ENCODE measurements around the gene FLNB.

FLNB gene

GRCh38 chr3:58173029-58173668 is 164.9 kb downstream of the FLNB start:
- no peak for DNase-seq

DNA sequence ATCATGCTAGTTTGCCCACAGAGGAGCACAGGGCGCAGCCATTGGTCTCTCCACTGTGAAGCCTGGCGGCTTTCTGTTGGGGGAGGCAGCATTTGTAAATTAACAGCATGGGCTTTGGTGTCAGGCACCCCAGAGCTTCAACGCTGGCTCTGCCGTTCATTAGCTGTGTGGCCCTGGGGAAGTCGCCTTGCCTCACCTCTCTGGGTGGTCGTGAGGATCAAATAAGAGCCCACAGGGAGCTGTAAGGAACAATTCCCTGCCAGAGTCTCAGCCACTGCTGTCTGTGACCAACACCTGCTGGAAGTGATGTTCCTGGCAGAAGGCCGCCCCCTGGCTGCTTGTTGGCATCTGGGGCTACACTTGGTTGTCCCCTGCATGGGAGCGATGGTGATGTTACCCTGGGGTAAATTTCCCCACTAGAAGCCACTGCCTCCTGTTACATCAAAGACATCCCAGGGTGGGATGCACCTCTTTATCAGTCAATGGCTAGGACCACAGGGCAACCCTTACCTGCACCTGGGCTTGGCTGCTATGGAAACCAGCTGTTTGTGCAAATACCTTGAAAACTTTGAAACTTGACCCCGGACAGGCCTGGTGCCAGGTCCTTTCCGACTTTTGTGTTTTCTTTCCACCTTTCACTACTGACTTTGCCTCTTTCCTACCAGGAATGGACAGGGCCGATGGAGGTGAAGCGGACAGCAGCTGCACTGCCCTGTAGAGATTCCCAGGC is 165.6 kb downstream of the FLNB start:
- DNase-seq = no peak

DNA sequence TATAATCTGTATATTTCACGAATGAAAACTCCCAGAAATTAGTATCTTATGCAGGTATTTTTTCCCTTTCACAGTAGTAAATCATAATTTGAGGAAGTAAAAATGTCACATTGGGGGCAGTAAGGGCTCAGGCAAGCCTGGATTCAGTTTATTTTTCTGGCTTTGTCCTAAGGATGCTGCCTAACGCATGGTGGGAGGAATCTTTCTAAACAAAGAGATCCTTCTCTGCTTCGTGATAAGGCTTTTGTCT is 166.9 kb downstream of the FLNB start:
- DNase-seq = no peak

DNA sequence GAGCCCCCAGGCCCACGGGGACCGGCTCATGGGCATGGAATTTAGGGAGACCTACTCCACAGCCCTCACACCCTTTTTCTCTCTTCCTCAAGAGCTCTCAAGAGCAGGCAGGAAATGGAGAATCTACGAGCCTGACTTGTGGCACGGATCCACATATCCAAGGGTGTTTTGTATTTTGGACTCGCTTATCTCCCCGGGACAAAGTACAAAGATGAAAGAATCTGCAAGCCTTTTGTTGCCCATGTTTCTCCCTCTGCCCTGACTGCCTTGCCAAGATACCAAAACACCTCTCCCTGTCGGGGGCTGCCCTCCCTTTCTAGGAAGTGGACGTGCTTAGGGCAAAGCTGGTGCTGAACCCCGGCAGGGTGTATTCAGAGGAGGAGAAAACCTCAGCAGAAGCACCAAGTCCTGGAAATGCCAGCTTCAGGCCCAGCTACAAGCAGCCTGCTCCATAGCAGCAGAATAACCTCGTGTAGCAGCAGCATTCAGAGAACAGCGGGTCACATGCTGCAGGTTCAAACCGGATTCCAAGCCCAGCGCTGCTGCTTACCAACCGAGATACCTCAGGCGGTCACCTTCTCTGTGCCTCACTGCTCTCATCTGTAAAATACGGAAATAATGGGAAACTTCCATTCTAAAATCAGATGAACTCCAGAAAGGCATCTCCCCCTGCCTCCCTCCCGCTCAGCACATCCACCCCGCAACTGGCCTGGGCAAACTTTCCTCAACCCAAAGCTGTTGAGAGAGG is 167.4 kb downstream of the FLNB start:
- DNase-seq = no peak

DNA sequence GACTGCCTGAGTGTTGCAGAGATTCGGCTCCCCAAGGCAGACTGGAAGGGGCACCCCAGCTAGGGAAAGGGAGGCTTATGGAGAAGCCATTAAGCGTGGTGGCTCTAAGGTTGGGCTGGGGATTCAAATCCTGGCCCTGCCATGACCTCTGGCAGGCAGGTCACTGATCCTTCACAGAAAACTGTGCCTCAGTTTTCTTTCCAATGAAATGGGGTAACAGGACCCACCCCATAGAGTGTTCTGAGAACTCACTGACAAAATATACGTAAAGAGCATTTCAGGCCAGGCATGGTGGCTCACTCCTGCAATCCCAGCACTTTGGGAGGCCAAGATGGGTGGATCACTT is 167.9 kb downstream of the FLNB start:
- no peak for DNase-seq

GRCh38 chr3:58176827-58177489 is 168.7 kb downstream of the FLNB start:
- DNase-seq = no peak

GRCh38 chr3:58177747-58178527 is 169.7 kb downstream of the FLNB start:
- peak; percentile 77 for DNase-seq

- DNase-seq = no peak
Measured at GRCh38 chr3:58178528-58179234, 170.5 kb downstream of the FLNB start.

DNA sequence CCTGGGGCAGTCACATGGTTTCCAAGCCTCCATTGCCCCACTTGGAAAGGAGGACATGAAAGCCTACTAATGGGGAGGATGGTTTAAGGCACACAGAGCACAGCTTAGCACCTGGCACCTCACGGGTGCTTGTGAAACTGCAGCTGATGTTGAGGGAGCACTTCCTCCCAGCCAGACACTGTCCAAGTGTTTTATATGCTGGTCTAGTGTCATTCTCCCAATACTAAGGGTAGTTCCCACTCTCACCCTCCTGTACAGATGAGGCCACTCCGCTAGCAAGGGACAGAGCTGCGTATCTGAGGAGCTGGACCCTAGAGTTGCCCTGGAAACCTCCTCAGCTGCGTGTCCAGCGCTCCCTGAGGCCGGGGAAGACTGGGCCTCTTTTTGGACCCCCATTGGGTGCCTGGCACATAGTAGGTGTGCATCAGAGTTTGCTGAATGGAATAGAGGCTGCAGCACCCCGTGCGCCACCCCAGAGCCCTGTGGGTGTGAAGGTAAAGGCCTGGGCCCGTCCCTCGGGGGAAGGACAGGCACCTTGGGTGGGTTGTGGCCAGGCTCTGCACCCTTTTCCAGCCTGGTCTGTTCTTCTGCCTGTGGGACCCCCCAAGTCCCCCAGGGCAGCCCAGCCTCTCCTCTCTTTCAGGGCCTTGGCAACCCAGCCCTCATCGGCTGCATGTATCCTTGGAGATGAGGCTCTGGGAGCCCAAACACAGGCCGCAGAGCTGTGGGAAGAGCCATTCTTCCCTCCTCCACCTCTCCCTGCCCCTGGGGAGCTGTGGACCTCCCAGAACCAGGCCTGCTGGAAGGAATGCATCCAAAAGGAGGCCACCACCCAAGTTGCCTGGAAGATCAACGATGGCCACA is 171.2 kb downstream of the FLNB start:
- no peak for DNase-seq

GRCh38 chr3:58180099-58180880 is 172.1 kb downstream of the FLNB start:
- no peak for DNase-seq

- no peak for DNase-seq
Measured at GRCh38 chr3:58180940-58181587, 172.8 kb downstream of the FLNB start.

GRCh38 chr3:58183221-58183620 is 175.0 kb downstream of the FLNB start:
- no peak for DNase-seq

GRCh38 chr3:58183891-58184290 is 175.7 kb downstream of the FLNB start:
- DNase-seq = no peak

DNA sequence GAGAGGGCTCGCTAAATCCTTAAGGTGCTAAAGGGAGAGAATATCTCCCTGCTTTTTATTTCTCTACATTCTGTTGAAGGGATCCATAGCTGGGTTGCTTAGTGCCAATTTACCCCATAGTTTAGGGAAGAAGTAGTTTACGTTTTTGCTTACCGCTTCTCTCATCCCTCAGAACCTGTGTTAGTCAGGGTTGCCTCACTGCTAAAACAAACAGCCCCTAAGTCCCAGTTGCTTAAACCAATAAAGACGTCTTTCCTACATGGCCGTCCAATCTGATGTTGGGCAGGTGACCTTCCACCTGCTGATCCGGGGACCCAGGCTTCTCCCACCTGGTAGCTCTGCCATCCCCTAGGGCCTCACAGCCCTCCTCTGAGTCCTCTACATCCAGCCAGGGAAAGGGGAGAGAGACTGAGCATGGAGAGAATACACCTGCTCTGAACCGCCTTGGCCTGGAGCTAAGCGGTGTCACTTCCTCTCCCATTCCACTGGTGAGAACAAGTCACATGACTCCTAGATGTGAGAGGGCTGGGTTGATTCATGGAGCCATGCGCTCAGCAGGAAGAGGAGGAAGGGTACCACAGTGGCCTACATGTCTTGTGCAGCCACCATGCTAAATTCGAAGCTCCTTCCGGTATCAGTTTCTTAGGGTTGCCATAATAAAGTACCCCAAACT is 176.2 kb downstream of the FLNB start:
- no peak for DNase-seq

DNA sequence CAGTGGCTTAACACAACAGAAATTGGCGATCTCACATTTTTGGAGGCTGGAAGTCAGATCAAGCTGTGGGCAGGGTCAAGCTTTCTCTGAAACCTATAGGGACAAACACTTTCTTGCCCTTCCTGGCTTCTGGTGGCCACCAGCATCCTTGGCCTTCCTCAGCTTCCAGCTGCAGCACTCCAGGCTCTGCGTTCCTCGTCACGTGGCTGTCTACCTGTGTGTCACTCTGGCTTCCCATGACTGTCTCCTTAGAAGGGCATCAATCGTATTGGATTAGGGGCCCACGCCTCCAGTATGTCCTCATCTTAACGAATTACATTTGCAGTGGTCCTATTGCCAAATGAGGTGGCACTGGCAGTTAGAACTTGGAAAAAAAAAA is 176.7 kb downstream of the FLNB start:
- DNase-seq = no peak

- no peak for DNase-seq
Measured at GRCh38 chr3:58188173-58188564, 179.9 kb downstream of the FLNB start.

DNA sequence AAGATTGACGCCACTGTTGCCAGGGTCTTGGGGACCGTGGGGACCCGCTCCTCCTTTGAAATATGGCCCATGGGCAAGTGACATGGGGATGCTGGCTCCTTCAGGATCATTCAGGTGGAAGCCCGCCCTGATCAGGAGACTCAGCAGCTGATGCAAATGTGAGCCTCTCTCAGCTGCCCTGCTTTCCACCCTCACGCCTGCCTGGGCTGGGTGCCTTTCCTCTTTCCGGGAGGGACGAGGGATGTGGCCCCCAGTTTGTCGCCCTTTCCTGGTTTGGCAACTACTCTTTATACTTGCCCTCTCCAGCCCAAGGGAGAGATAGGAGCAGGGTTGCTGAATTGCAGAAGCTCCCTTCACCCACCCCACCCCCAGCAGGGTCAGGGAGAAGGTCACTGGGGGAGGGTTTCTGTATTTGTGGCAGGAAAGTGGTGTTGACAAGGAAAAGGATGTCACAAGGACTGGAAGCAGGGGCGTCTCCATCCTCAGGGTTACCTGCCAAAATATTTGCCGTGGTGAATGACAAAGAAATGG is 180.8 kb downstream of the FLNB start:
- no peak for DNase-seq

- DNase-seq = no peak
Measured at GRCh38 chr3:58189691-58190090, 181.5 kb downstream of the FLNB start.

DNA sequence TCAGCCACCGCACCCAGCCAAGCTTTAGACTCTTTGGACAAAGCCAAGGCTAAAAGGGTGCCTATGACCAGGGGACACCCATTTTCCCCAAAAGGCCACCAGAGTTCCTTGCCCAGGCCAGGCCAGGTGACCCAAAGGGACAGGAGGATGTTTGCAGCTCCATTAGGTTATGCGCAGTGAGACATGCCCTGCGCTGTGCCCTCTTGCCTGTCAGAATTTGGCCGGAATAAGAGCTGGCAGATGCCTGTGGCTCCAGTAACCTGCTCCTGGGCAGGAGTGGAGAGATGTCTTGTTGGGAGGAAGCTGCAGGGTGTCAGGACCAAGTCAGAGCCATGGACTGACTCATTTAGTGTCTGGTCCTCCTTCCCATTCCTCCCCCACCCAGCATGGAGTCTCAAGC is 182.1 kb downstream of the FLNB start:
- no peak for DNase-seq

Measured in CD4-positive, alpha-beta T cell treated with Interleukin-4 for 4 hours (primary cell).